Trophoblast cell (in vitro differentiated cells and primary cell): ENCODE results near the gene GPR132.
"Not testable (repeated sequence)": the region's sequence is repeated elsewhere in the genome, so short reads cannot be mapped to it uniquely, and the experiment has no call there.

Experiments
- DNase-seq, 2 donors: peaks; one replicate each; pipeline ENCODE4 v3.0.0-alpha.2; 2016
- H2AFZ ChIP-seq: 2 replicates; pipeline ENCODE4 v1.6.1; 2013; ENCODE audit warnings: low read length, moderate library complexity, mild to moderate bottlenecking; ENCODE audit not compliant: insufficient read depth, poor library complexity
- H2AK5ac ChIP-seq: 2 replicates; pipeline ENCODE4 v1.6.1; 2013; ENCODE audit warnings: mild to moderate bottlenecking, low read length
- H2BK120ac ChIP-seq: 2 replicates; pipeline ENCODE4 v1.6.1; 2013; ENCODE audit warnings: low read length, mild to moderate bottlenecking, moderate library complexity; ENCODE audit not compliant: insufficient read depth, poor library complexity
- H2BK12ac ChIP-seq: 2 replicates; pipeline ENCODE4 v1.6.1; 2013; ENCODE audit warnings: mild to moderate bottlenecking, low read length, moderate library complexity
- H2BK5ac ChIP-seq: 2 replicates; pipeline ENCODE4 v1.6.1; 2013; ENCODE audit warnings: low read length, low read depth, moderate library complexity, mild to moderate bottlenecking; ENCODE audit not compliant: poor library complexity
- H3K14ac ChIP-seq: 2 replicates; pipeline ENCODE4 v1.6.1; 2013; ENCODE audit warnings: mild to moderate bottlenecking, low read length
- H3K18ac ChIP-seq: 2 replicates; pipeline ENCODE4 v1.6.1; 2013; ENCODE audit warnings: mild to moderate bottlenecking, low read length
- H3K23ac ChIP-seq: 2 replicates; pipeline ENCODE4 v1.6.1; 2013; ENCODE audit warnings: low read length
- H3K27ac ChIP-seq: 2 replicates; pipeline ENCODE4 v1.5.1; 2013; ENCODE audit warnings: low read depth, mild to moderate bottlenecking, inconsistent platforms, low read length, moderate library complexity
- H3K27me3 ChIP-seq: 2 replicates; pipeline ENCODE4 v1.6.1; 2013; ENCODE audit warnings: inconsistent platforms, mild to moderate bottlenecking, low read length, moderate library complexity; ENCODE audit not compliant: insufficient read depth
- H3K36me3 ChIP-seq, 2 experiments: 1 replicate in 1 of 2; 2 replicates in 1 of 2; pipeline ENCODE4 v1.6.1; 2013; ENCODE audit warnings: low read length in 2 of 2, mild to moderate bottlenecking in 2 of 2, moderate library complexity in 1 of 2; ENCODE audit not compliant: insufficient read depth in 2 of 2, control insufficient read depth in 1 of 2
- H3K4ac ChIP-seq: 2 replicates; pipeline ENCODE4 v1.6.1; 2013; ENCODE audit warnings: low read depth, mild to moderate bottlenecking, low read length, moderate library complexity
- H3K4me1 ChIP-seq, 2 experiments: 1 replicate in 1 of 2; 2 replicates in 1 of 2; pipeline ENCODE4 v1.6.1; 2013; ENCODE audit warnings: low read length in 2 of 2, mild to moderate bottlenecking in 2 of 2, moderate library complexity in 1 of 2; ENCODE audit not compliant: insufficient read depth in 2 of 2, control insufficient read depth in 1 of 2
- H3K4me2 ChIP-seq: 2 replicates; pipeline ENCODE4 v1.6.1; 2013; ENCODE audit warnings: inconsistent platforms, mild to moderate bottlenecking, low read length, moderate library complexity
- H3K4me3 ChIP-seq: 2 replicates; pipeline ENCODE4 v1.5.1; 2013; ENCODE audit warnings: mild to moderate bottlenecking, low read depth, low read length, inconsistent platforms
- H3K79me1 ChIP-seq: one replicate; pipeline ENCODE4 v1.6.1; 2013; ENCODE audit warnings: low read length
- H3K79me2 ChIP-seq: 2 replicates; pipeline ENCODE4 v1.6.1; 2013; ENCODE audit warnings: low read length, mild to moderate bottlenecking; ENCODE audit not compliant: control insufficient read depth, insufficient read depth, poor library complexity
- H3K9ac ChIP-seq: 2 replicates; pipeline ENCODE4 v1.6.1; 2013; ENCODE audit warnings: mild to moderate bottlenecking, low read length
- H3K9me3 ChIP-seq: 2 replicates; pipeline ENCODE4 v1.6.1; 2013; ENCODE audit warnings: low read depth, mild to moderate bottlenecking, control low read depth, inconsistent platforms, low read length; ENCODE audit not compliant: insufficient read depth
- H4K12ac ChIP-seq: 2 replicates; pipeline ENCODE4 v1.6.1; 2013; ENCODE audit warnings: low read depth, mild to moderate bottlenecking, low read length, moderate library complexity
- H4K8ac ChIP-seq: 2 replicates; pipeline ENCODE4 v1.6.1; 2013; ENCODE audit warnings: low read depth, mild to moderate bottlenecking, low read length, moderate library complexity
- H4K91ac ChIP-seq: one replicate; pipeline ENCODE4 v1.6.1; 2013; ENCODE audit warnings: low read depth, mild to moderate bottlenecking, low read length, moderate library complexity
- WGBS: extraction: QIAGEN DNeasy Blood & Tissue Kit; methylation state at CpG from one replicate; pipeline ENCODE4 v1.1.7; 2013; ENCODE audit warnings: missing lambda C conversion rate; ENCODE audit not compliant: insufficient read length, insufficient coverage; ENCODE audit errors: extremely low coverage; 5-methylcytosine and 5-hydroxymethylcytosine counted together

GPR132 gene

GRCh38 chr14:105039458-105040205 lies 25.6 kb downstream of the GPR132 start:
- H3K4me1 ChIP-seq = no peaks in the 10 kb centered on the region
- no peaks in the 10 kb centered on the region for H3K79me2 ChIP-seq
- peak in 1 of 2 donors; percentile 61 for DNase-seq
- H3K79me1 ChIP-seq = no peaks in the 10 kb centered on the region
- no peak overlapping the region for H2BK120ac ChIP-seq
- H2BK12ac ChIP-seq = no peak overlapping the region
- no peaks in the 10 kb centered on the region for H3K36me3 ChIP-seq
- H4K91ac ChIP-seq = no peak overlapping the region
- no peak overlapping the region for H2AK5ac ChIP-seq
- H3K4me3 ChIP-seq = no peak overlapping the region
- no peak overlapping the region for H3K18ac ChIP-seq
- no peak overlapping the region for H3K4me2 ChIP-seq
- H3K9me3 ChIP-seq = no peaks in the 10 kb centered on the region
- no peak overlapping the region for H3K27ac ChIP-seq
- H3K4ac ChIP-seq = no peak overlapping the region
- no peak overlapping the region for H3K9ac ChIP-seq
- no CpG with 5 or more reads among the region's 14 CpGs for WGBS
- no peak overlapping the region for H2BK5ac ChIP-seq
- H3K27me3 ChIP-seq = no peaks in the 10 kb centered on the region
- no peak overlapping the region for H4K12ac ChIP-seq
- no peak overlapping the region for H4K8ac ChIP-seq
- H3K23ac ChIP-seq = no peak overlapping the region
- no peak overlapping the region for H3K14ac ChIP-seq
- H2AFZ ChIP-seq = no peak overlapping the region

DNA sequence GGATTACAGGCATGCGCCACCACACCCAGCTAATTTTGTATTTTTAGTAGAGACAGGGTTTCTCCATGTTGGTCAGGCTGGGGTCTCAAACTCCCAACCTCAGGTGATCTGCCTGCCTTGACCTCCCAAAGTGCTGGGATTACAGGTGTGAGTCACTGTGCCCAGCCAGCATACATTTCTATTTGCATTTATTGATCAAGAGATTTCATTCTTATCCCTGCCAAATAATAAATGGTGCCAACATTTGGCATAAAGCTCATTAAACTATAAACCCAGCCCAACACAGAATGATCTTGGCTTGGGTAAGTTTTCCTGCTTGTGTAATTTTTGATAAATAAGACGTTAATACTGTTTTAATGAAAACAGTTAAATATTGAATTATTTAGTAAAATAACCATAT lies 29.6 kb downstream of the GPR132 start:
- not testable (repeated sequence) for H4K12ac ChIP-seq, H2BK5ac ChIP-seq, H2AFZ ChIP-seq, H2BK120ac ChIP-seq, H2AK5ac ChIP-seq, H3K27ac ChIP-seq, H4K8ac ChIP-seq, H3K27me3 ChIP-seq, H3K18ac ChIP-seq, DNase-seq, H2BK12ac ChIP-seq, H3K4me3 ChIP-seq, H4K91ac ChIP-seq, H3K4me2 ChIP-seq, H3K36me3 ChIP-seq, H3K79me1 ChIP-seq, H3K9me3 ChIP-seq, H3K9ac ChIP-seq, H3K23ac ChIP-seq, H3K4me1 ChIP-seq, H3K79me2 ChIP-seq, H3K4ac ChIP-seq, H3K14ac ChIP-seq
- no CpG with 5 or more reads among the region's 2 CpGs for WGBS

GRCh38 chr14:105034315-105035039 lies 30.8 kb downstream of the GPR132 start:
- Histone ChIP-seq H3K4me1 (no peaks in the 10 kb centered on the region), H2AK5ac (no peak overlapping the region), H4K91ac (no peak overlapping the region), H3K79me2 (no peaks in the 10 kb centered on the region), H3K4me3 (no peak overlapping the region), H2BK5ac (no peak overlapping the region), H3K4ac (no peak overlapping the region), H3K36me3 (no peaks in the 10 kb centered on the region), H3K9me3 (peaks cover 1% of the 10 kb centered on the region), H3K4me2 (no peak overlapping the region), H3K79me1 (peaks cover 8% of the 10 kb centered on the region), H2BK120ac (no peak overlapping the region), H4K12ac (no peak overlapping the region), H4K8ac (no peak overlapping the region), H3K27me3 (no peaks in the 10 kb centered on the region), H3K23ac (no peak overlapping the region), H3K9ac (no peak overlapping the region), H3K27ac (no peak overlapping the region), H2BK12ac (no peak overlapping the region), H3K18ac (no peak overlapping the region), H2AFZ (no peak overlapping the region), H3K14ac (no peak overlapping the region)
- peak; percentile 72 to 80 for DNase-seq
- no CpG with 5 or more reads among the region's 17 CpGs for WGBS

- H2AK5ac ChIP-seq, DNase-seq, H3K23ac ChIP-seq, H3K27ac ChIP-seq, H4K12ac ChIP-seq, H3K79me2 ChIP-seq, H3K27me3 ChIP-seq, H3K4me1 ChIP-seq, H2BK12ac ChIP-seq, H2BK5ac ChIP-seq, H3K9ac ChIP-seq, H3K36me3 ChIP-seq, H3K18ac ChIP-seq, H3K9me3 ChIP-seq, H3K79me1 ChIP-seq, H3K4ac ChIP-seq: not testable (repeated sequence)
- Histone ChIP-seq H4K8ac (peak overlapping the region; percentile 58), H3K4me2 (peak overlapping the region; percentile 22), H2BK120ac (peak overlapping the region; percentile 57), H2AFZ (peak overlapping the region; percentile 45), H3K14ac (peak overlapping the region; percentile 40), H3K4me3 (peak overlapping the region; percentile 64), H4K91ac (peak overlapping the region; percentile 18)
- WGBS = no CpG with 5 or more reads among the region's 45 CpGs
Measured at GRCh38 chr14:105033412-105033900, 31.8 kb downstream of the GPR132 start.
